SK-N-SH treated with all-trans-retinoic acid at 6 μM for 48 hours (cell line): Measurements from ENCODE around the gene SNX9.

Experiments used
- BACH2 ChIP-seq: fragments of 250-450 bp; sonication (Bioruptor Pico); IDR thresholded peaks from 2 replicates; pipeline ENCODE4 v1.9.0; 2021; ENCODE audit warnings: mild to moderate bottlenecking, borderline replicate concordance
- ESRRG ChIP-seq: fragments of 250-450 bp; sonication (Bioruptor Pico); IDR thresholded peaks from 2 replicates; pipeline ENCODE4 v1.6.1; 2021; ENCODE audit warnings: mild to moderate bottlenecking
- ISL1 ChIP-seq: fragments of 250-450 bp; sonication (Bioruptor Pico); IDR thresholded peaks from 2 replicates; pipeline ENCODE4 v2.1.2; 2022; ENCODE audit warnings: mild to moderate bottlenecking, moderate library complexity
- OSR1 ChIP-seq: fragments of 250-450 bp; sonication (Bioruptor Pico); IDR thresholded peaks from 2 replicates; pipeline ENCODE4 v1.8.0; 2022; ENCODE audit warnings: moderate library complexity, mild to moderate bottlenecking, inconsistent platforms
- PATZ1 ChIP-seq: fragments of 250-450 bp; sonication (Bioruptor Pico); IDR thresholded peaks from 2 replicates; pipeline ENCODE4 v1.8.0; 2020; ENCODE audit warnings: mild to moderate bottlenecking, moderate library complexity, borderline replicate concordance
- TF ChIP-seq, protein P1 (sequence below): fragments of 250-450 bp; sonication (Bioruptor Pico); IDR thresholded peaks from 2 replicates; pipeline ENCODE4 v1.8.0; 2021; ENCODE audit warnings: low read depth, mild to moderate bottlenecking, moderate library complexity, borderline replicate concordance
- TF ChIP-seq, protein P2 (sequence below): fragments of 250-450 bp; sonication (Bioruptor Pico); IDR thresholded peaks from 2 replicates; pipeline ENCODE4 v1.5.1; 2021; ENCODE audit warnings: mild to moderate bottlenecking, moderate library complexity

- TF ChIP-seq ESRRG (CRISPR knock-in tag), result no peak
- no peak for TF ChIP-seq PATZ1
- TF ChIP-seq ISL1 (CRISPR knock-in tag), result no peak
- TF ChIP-seq, protein P1, sequence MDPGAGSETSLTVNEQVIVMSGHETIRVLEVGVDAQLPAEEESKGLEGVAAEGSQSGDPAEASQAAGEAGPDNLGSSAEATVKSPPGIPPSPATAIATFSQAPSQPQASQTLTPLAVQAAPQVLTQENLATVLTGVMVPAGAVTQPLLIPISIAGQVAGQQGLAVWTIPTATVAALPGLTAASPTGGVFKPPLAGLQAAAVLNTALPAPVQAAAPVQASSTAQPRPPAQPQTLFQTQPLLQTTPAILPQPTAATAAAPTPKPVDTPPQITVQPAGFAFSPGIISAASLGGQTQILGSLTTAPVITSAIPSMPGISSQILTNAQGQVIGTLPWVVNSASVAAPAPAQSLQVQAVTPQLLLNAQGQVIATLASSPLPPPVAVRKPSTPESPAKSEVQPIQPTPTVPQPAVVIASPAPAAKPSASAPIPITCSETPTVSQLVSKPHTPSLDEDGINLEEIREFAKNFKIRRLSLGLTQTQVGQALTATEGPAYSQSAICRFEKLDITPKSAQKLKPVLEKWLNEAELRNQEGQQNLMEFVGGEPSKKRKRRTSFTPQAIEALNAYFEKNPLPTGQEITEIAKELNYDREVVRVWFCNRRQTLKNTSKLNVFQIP (CRISPR knock-in tag), result no peak
- no peak for TF ChIP-seq BACH2 (CRISPR knock-in tag)
- TF ChIP-seq, protein P2, sequence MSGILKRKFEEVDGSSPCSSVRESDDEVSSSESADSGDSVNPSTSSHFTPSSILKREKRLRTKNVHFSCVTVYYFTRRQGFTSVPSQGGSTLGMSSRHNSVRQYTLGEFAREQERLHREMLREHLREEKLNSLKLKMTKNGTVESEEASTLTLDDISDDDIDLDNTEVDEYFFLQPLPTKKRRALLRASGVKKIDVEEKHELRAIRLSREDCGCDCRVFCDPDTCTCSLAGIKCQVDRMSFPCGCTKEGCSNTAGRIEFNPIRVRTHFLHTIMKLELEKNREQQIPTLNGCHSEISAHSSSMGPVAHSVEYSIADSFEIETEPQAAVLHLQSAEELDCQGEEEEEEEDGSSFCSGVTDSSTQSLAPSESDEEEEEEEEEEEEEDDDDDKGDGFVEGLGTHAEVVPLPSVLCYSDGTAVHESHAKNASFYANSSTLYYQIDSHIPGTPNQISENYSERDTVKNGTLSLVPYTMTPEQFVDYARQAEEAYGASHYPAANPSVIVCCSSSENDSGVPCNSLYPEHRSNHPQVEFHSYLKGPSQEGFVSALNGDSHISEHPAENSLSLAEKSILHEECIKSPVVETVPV, result no peak
- no peak for TF ChIP-seq OSR1
These were observed 46.7 kb downstream of the SNX9 start for GRCh38 chr6:157869673-157870302.
